PC-3 (cell line): ENCODE data around the gene ABCC10. TPM values are rescaled to one million over a fixed set of nuclear protein-coding genes. Genes with fewer than 3 reads are reported as not detected.

Experiments used
- ATAC-seq: fragments of 200-7000 bp; cut with Tn5 transposase; 2 replicates; pipeline ENCODE4 v1.9.1; 2020; ENCODE audit warnings: mild to moderate bottlenecking, moderate library complexity
- BruUV-seq: library from RNA; stranded (reverse); fragments of 400-500 nt; replicated peaks from 2 replicates; lab custom pipeline; 2021; lab: Mats Ljungman, UMichigan
- CTCF ChIA-PET: fragments of 300-600 bp; sonication (Branson Sonifier 250); formaldehyde crosslinking; loops from one replicate; lab custom pipeline; 2022; ENCODE audit warnings: antibody characterized with exemption; lab: Charles Lee
- POLR2A ChIA-PET: fragments of 300-600 bp; sonication (Branson Sonifier 250); formaldehyde crosslinking; loops from one replicate; lab custom pipeline; 2022; ENCODE audit warnings: antibody characterized with exemption; ENCODE audit not compliant: unreplicated experiment; lab: Charles Lee
- DNase-seq: peaks from one replicate; pipeline ENCODE4 v3.0.0-alpha.2; 2015
- H2AFZ ChIP-seq: fragments of 300-600 bp; sonication (generic); 2 replicates; pipeline ENCODE4 v1.6.0; 2016; ENCODE audit warnings: antibody characterized with exemption, low read length
- H3F3A ChIP-seq: fragments of 300-600 bp; sonication (generic); one replicate; pipeline ENCODE4 v1.6.0; 2017; ENCODE audit warnings: antibody characterized with exemption, low read length, control low read depth, mild to moderate bottlenecking; ENCODE audit not compliant: unreplicated experiment
- H3K27ac ChIP-seq: fragments of 300-600 bp; sonication (generic); 2 replicates; pipeline ENCODE4 v1.5.1; 2016; ENCODE audit warnings: mild to moderate bottlenecking, low read length
- H3K27me3 ChIP-seq: fragments of 300-600 bp; sonication (generic); 2 replicates; pipeline ENCODE4 v1.6.1; 2016; ENCODE audit warnings: low read length, mixed read lengths
- H3K36me3 ChIP-seq: fragments of 300-600 bp; sonication (generic); 2 replicates; pipeline ENCODE4 v1.6.1; 2016; ENCODE audit warnings: low read depth, mixed run types, low read length, mixed read lengths
- H3K4me1 ChIP-seq: fragments of 300-600 bp; sonication (generic); 2 replicates; pipeline ENCODE4 v1.5.1; 2016; ENCODE audit warnings: low read length; ENCODE audit not compliant: insufficient read depth
- H3K4me2 ChIP-seq: fragments of 300-600 bp; sonication (generic); 2 replicates; pipeline ENCODE4 v1.6.0; 2016; ENCODE audit warnings: low read length
- H3K4me3 ChIP-seq: fragments of 300-600 bp; sonication (generic); 2 replicates; pipeline ENCODE4 v1.5.1; 2016; ENCODE audit warnings: mild to moderate bottlenecking, low read length, mixed read lengths
- H3K79me2 ChIP-seq: fragments of 300-600 bp; sonication (generic); 2 replicates; pipeline ENCODE4 v1.6.1; 2017; ENCODE audit warnings: low read length, mixed read lengths
- H3K9ac ChIP-seq: fragments of 300-600 bp; sonication (generic); 2 replicates; pipeline ENCODE4 v1.6.0; 2016; ENCODE audit warnings: mild to moderate bottlenecking, low read length
- H3K9me2 ChIP-seq: fragments of 300-600 bp; sonication (generic); replicated peaks from 2 replicates; pipeline ENCODE4 v1.6.1; 2016; ENCODE audit warnings: mixed run types, low read length, mixed read lengths
- H3K9me3 ChIP-seq: fragments of 300-600 bp; sonication (generic); 2 replicates; pipeline ENCODE4 v1.6.1; 2016; ENCODE audit warnings: low read length, mixed read lengths
- H4K20me1 ChIP-seq: fragments of 300-600 bp; sonication (generic); 2 replicates; pipeline ENCODE4 v1.6.1; 2016; ENCODE audit warnings: low read length, mixed read lengths
- EZH2 ChIP-seq: fragments of 300-600 bp; sonication (generic); IDR thresholded peaks from one replicate; pipeline ENCODE4 v1.6.1; 2017; ENCODE audit warnings: antibody characterized with exemption, mild to moderate bottlenecking, low read length; ENCODE audit not compliant: unreplicated experiment
- EZH2phosphoT487 ChIP-seq: fragments of 300-600 bp; sonication (generic); IDR thresholded peaks from 2 replicates; pipeline ENCODE4 v1.6.1; 2018; ENCODE audit warnings: mild to moderate bottlenecking, antibody characterized with exemption, low read length, borderline replicate concordance
- intact Hi-C: fragments of 100-400 bp; cut with micrococcal nuclease; formaldehyde crosslinking; loops from 2 replicates; pipeline ENCODE4 v1.9.0; 2023
- total RNA-seq: library from RNA; depleted of rRNA; stranded (reverse); fragments of >200 nt; gene quantifications from 2 replicates; pipeline ENCODE4 v1.2.3, GENCODE V29; 2014
- TF ChIP-seq, protein P1 (sequence below): fragments of 300-600 bp; sonication (generic); conservative IDR thresholded peaks from 2 replicates; pipeline ENCODE4 v1.5.1; 2017; ENCODE audit warnings: antibody characterized with exemption, low read depth, mild to moderate bottlenecking, low read length

Gene ABCC10
- total RNA-seq, 1 experiment from 2014 or later = 23.1 TPM

DNA sequence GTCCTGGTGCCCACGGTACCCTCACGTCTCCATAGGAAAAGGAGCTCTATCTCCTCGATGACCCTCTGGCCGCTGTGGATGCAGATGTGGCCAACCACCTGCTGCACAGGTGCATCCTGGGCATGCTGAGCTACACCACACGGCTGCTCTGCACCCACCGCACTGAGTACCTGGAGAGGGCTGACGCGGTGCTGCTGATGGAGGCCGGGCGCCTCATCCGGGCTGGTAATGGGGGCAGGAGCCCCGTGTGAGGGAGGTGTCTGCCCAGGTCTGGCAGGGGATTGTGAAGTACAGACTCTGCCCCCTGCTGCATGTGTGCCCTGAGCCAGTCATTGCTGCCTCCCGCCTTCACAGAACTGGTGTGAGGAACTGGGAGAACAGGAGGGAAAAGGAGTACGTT lies 15.6 kb downstream of the ABCC10 start:
- no peaks in the 10 kb centered on the region for H4K20me1 ChIP-seq
- ChIA-PET CTCF (no interaction called here), POLR2A (no interaction called here)
- BruUV-seq = no TSS peak
- no peaks in the 10 kb centered on the region for H3K4me1 ChIP-seq
- no peak overlapping the region for H3K4me2 ChIP-seq
- H3K9me3 ChIP-seq = no peaks in the 10 kb centered on the region
- H2AFZ ChIP-seq = no peak overlapping the region
- no peaks in the 10 kb centered on the region for H3K27me3 ChIP-seq
- no peak overlapping the region for H3K4me3 ChIP-seq
- DNase-seq (no peak), ATAC-seq (no peak)
- no peak overlapping the region for H3K9ac ChIP-seq
- no peaks in the 10 kb centered on the region for H3F3A ChIP-seq
- TF ChIP-seq EZH2phosphoT487 (no peak), EZH2 (no peak)
- TF ChIP-seq, protein P1, sequence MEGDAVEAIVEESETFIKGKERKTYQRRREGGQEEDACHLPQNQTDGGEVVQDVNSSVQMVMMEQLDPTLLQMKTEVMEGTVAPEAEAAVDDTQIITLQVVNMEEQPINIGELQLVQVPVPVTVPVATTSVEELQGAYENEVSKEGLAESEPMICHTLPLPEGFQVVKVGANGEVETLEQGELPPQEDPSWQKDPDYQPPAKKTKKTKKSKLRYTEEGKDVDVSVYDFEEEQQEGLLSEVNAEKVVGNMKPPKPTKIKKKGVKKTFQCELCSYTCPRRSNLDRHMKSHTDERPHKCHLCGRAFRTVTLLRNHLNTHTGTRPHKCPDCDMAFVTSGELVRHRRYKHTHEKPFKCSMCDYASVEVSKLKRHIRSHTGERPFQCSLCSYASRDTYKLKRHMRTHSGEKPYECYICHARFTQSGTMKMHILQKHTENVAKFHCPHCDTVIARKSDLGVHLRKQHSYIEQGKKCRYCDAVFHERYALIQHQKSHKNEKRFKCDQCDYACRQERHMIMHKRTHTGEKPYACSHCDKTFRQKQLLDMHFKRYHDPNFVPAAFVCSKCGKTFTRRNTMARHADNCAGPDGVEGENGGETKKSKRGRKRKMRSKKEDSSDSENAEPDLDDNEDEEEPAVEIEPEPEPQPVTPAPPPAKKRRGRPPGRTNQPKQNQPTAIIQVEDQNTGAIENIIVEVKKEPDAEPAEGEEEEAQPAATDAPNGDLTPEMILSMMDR = no peak
- no peaks in the 10 kb centered on the region for H3K9me2 ChIP-seq
- no peak overlapping the region for H3K27ac ChIP-seq
- no peaks in the 10 kb centered on the region for H3K79me2 ChIP-seq
- peaks cover 16% of the 10 kb centered on the region; the same call in 1 of the 2 replicates for H3K36me3 ChIP-seq
- intact Hi-C loops = no loop called here

DNA sequence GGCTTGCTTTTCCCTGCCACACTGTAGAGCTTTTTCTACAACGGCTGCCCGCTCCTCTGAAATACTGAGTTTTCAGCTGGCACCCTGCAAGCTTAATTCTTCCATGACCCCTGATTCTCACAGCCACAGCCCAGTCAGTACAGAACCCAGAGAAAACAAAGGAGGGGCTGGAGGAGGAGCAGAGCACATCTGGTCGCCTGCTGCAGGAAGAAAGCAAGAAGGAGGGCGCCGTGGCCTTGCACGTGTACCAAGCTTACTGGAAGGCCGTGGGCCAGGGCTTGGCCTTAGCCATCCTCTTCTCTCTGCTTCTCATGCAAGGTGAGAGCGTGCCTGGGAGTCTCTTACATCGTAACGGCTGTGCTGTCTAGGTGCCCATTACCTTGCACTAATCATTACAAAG lies 16.7 kb downstream of the ABCC10 start:
- TF ChIP-seq, protein P1 = no peak
- TF ChIP-seq EZH2phosphoT487 (no peak), EZH2 (no peak)
- Histone ChIP-seq H3K9me2 (no peaks in the 10 kb centered on the region), H3K27ac (no peak overlapping the region), H3K36me3 (peaks cover 9% of the 10 kb centered on the region; the same call in 1 of the 2 replicates), H3K4me2 (no peak overlapping the region), H3K79me2 (no peaks in the 10 kb centered on the region), H2AFZ (no peak overlapping the region), H3K9me3 (no peaks in the 10 kb centered on the region), H3K4me1 (no peaks in the 10 kb centered on the region), H3K27me3 (no peaks in the 10 kb centered on the region), H3K9ac (no peak overlapping the region), H3K4me3 (no peak overlapping the region), H4K20me1 (no peaks in the 10 kb centered on the region), H3F3A (no peaks in the 10 kb centered on the region)
- no TSS peak for BruUV-seq
- ChIA-PET POLR2A (no interaction called here), CTCF (no interaction called here)
- no peak for DNase-seq
- intact Hi-C loops = no loop called here
- no peak for ATAC-seq

DNA sequence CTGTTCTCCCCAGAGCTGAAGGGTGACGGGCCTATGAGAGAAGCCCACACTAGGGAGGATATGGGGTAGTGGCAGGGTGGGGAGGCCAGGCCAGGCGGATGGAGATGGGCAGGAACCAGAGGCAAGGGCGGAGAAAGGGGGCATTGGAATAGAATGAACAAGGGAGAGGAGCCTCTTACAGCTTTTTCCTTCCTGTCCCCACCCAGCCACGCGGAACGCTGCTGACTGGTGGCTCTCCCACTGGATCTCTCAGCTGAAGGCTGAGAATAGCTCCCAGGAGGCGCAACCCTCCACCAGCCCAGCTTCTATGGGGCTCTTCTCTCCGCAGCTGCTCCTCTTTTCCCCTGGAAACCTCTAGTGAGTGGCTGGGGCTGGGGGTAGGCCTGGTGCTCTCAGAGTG lies 17.2 kb downstream of the ABCC10 start:
- BruUV-seq = no TSS peak
- POLR2A ChIA-PET = no interaction called here
- H2AFZ ChIP-seq = no peak overlapping the region

More for the DNA sequence above, 17.2 kb downstream of the ABCC10 start:
- no peak overlapping the region for H3K4me2 ChIP-seq
- no peaks in the 10 kb centered on the region for H3K9me3 ChIP-seq
- H3K27me3 ChIP-seq = no peaks in the 10 kb centered on the region
- H4K20me1 ChIP-seq = no peaks in the 10 kb centered on the region
- DNase-seq (no peak), ATAC-seq (no peak)
- no peak overlapping the region for H3K9ac ChIP-seq
- H3K36me3 ChIP-seq = peaks cover 9% of the 10 kb centered on the region; the same call in 1 of the 2 replicates
- no peaks in the 10 kb centered on the region for H3K9me2 ChIP-seq
- no peak overlapping the region for H3K4me3 ChIP-seq
- H3F3A ChIP-seq = no peaks in the 10 kb centered on the region
- intact Hi-C loops = no loop called here
- H3K4me1 ChIP-seq = no peaks in the 10 kb centered on the region
- TF ChIP-seq, protein P1 = no peak
- TF ChIP-seq EZH2 (no peak), EZH2phosphoT487 (no peak)
- CTCF ChIA-PET = no interaction called here
- no peak overlapping the region for H3K27ac ChIP-seq
- no peaks in the 10 kb centered on the region for H3K79me2 ChIP-seq
